HepG2 (cell line): ENCODE data around the gene ANKUB1.

Experiments
- CREB1 ChIP-seq, 2 experiments: fragments of 450-650 bp in 1 of 2; IDR thresholded peaks; 2 replicates each; pipeline ENCODE4 v1.6.1; 2016 to 2017; ENCODE audit warnings: control low read depth in 1 of 2, mild to moderate bottlenecking in 1 of 2, missing compliant biosample characterization in 1 of 2, missing genetic modification characterization in 1 of 2
- CREM ChIP-seq, 2 experiments: sonication (generic) in 1 of 2; formaldehyde crosslinking in 1 of 2; IDR thresholded peaks; 2 replicates each; pipeline versions ENCODE4 v1.4.0 to v1.6.1; 2016 to 2020; ENCODE audit warnings: antibody characterized with exemption in 1 of 2, mild to moderate bottlenecking in 1 of 2, missing genetic modification reagents in 1 of 2
- SP2 ChIP-seq: sonication (generic); formaldehyde crosslinking; IDR thresholded peaks from 2 replicates; pipeline ENCODE4 v1.5.1; 2020; ENCODE audit warnings: mild to moderate bottlenecking, missing genetic modification reagents
- TAF1 ChIP-seq: sonication (generic); formaldehyde crosslinking; IDR thresholded peaks from 2 replicates; pipeline ENCODE4 v1.4.0; 2020; ENCODE audit warnings: missing genetic modification reagents
- ZNF230 ChIP-seq: sonication (generic); formaldehyde crosslinking; IDR thresholded peaks from 2 replicates; pipeline ENCODE4 v1.4.0; 2020; ENCODE audit warnings: mild to moderate bottlenecking, missing genetic modification reagents
- ZNF768 ChIP-seq: sonication (generic); formaldehyde crosslinking; IDR thresholded peaks from 2 replicates; pipeline ENCODE4 v1.4.0; 2020; ENCODE audit warnings: missing genetic modification reagents

- no peak for TF ChIP-seq CREM (IDR thresholded peaks at IDR 0.05)
- TF ChIP-seq CREM (CRISPR knock-in tag; IDR thresholded peaks at IDR 0.05) = no peak
- TF ChIP-seq ZNF768 (CRISPR knock-in tag) = no peak
- TF ChIP-seq CREB1 (IDR thresholded peaks at IDR 0.05) = no peak
- TF ChIP-seq CREB1 (CRISPR knock-in tag; IDR thresholded peaks at IDR 0.05) = no peak
- TF ChIP-seq SP2 (CRISPR knock-in tag) = no peak
- TF ChIP-seq TAF1 (CRISPR knock-in tag) = no peak
- TF ChIP-seq ZNF230 = no peak
These were observed 39.6 kb downstream of the ANKUB1 start for GRCh38 chr3:149752788-149753136.
